Activated gamma-delta T cell treated with Interleukin-2 at 50 U/mL for 16 hours (primary cell): Measurements from ENCODE around the gene RHEB.

Experiments
- DNase-seq: peaks from one replicate; pipeline ENCODE4 v3.0.0-alpha.2; 2020

Gene RHEB

GRCh38 chr7:151468217-151469018 lies 51.3 kb downstream of the RHEB start:
- no peak for DNase-seq

GRCh38 chr7:151465169-151465568 lies 54.5 kb downstream of the RHEB start:
- no peak for DNase-seq

GRCh38 chr7:151462306-151462779 lies 57.4 kb downstream of the RHEB start:
- DNase-seq = no peak

- no peak for DNase-seq
Measured at GRCh38 chr7:151461942-151462230, 57.8 kb downstream of the RHEB start.

- DNase-seq = no peak
Measured at GRCh38 chr7:151461096-151461941, 58.4 kb downstream of the RHEB start.

- DNase-seq = no peak
Measured at GRCh38 chr7:151460474-151460855, 59.2 kb downstream of the RHEB start.

GRCh38 chr7:151459726-151460473 lies 59.8 kb downstream of the RHEB start:
- DNase-seq = no peak

GRCh38 chr7:151457534-151457933 lies 62.2 kb downstream of the RHEB start:
- DNase-seq = no peak

GRCh38 chr7:151456782-151457181 lies 62.9 kb downstream of the RHEB start:
- no peak for DNase-seq

- no peak for DNase-seq
Measured at GRCh38 chr7:151456276-151456675, 63.4 kb downstream of the RHEB start.

GRCh38 chr7:151455690-151456089 lies 64.0 kb downstream of the RHEB start:
- DNase-seq = no peak

- DNase-seq = no peak
Measured at GRCh38 chr7:151454932-151455530, 64.7 kb downstream of the RHEB start.

GRCh38 chr7:151454305-151454704 lies 65.4 kb downstream of the RHEB start:
- no peak for DNase-seq

- DNase-seq = no peak
Measured at GRCh38 chr7:151453326-151453791, 66.3 kb downstream of the RHEB start.

- DNase-seq = no peak
Measured at GRCh38 chr7:151452680-151453325, 66.9 kb downstream of the RHEB start.

GRCh38 chr7:151451626-151452571 lies 67.8 kb downstream of the RHEB start:
- no peak for DNase-seq

GRCh38 chr7:151451156-151451555 lies 68.5 kb downstream of the RHEB start:
- DNase-seq = no peak

GRCh38 chr7:151449990-151450389 lies 69.7 kb downstream of the RHEB start:
- DNase-seq = no peak

- DNase-seq = peak; percentile 79
Measured at GRCh38 chr7:151448261-151449252, 71.1 kb downstream of the RHEB start.

- DNase-seq = no peak
Measured at GRCh38 chr7:151447901-151448260, 71.8 kb downstream of the RHEB start.
